ENCODE data around the gene NEDD8.

DNA sequence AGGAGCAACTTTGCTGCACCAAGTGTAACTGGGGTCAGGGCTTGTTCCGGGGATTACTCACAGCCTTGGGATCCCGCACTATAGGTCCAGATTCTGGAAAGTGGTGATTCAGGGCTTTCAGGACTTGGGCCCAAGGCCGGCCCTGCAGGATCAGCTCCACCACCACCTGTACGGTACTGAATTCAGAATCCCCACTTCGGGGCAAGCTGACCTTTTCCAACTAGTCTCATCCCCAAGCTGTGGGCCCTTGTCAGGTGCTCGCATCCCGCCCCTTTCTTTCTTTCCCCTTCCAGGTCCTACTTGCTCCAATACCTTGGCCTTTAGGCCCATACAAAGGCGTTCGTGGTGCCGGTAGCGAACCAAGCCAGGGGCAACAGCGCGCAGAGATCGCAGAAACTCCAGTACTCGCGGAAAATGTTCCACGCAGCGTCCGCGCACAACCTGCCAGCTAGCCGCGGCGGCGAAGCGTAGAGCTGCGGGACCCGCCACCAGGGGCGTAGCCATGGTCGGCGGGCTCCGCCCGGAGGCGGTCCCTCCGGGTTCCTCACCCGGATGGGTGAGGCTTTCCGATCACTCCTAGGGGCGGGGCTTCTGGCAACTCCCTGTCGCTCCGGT lies 9.8 kb upstream of the NEDD8 start:
- TF ChIP-seq, protein P1, sequence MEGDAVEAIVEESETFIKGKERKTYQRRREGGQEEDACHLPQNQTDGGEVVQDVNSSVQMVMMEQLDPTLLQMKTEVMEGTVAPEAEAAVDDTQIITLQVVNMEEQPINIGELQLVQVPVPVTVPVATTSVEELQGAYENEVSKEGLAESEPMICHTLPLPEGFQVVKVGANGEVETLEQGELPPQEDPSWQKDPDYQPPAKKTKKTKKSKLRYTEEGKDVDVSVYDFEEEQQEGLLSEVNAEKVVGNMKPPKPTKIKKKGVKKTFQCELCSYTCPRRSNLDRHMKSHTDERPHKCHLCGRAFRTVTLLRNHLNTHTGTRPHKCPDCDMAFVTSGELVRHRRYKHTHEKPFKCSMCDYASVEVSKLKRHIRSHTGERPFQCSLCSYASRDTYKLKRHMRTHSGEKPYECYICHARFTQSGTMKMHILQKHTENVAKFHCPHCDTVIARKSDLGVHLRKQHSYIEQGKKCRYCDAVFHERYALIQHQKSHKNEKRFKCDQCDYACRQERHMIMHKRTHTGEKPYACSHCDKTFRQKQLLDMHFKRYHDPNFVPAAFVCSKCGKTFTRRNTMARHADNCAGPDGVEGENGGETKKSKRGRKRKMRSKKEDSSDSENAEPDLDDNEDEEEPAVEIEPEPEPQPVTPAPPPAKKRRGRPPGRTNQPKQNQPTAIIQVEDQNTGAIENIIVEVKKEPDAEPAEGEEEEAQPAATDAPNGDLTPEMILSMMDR (conservative IDR thresholded peaks at IDR 0.05; ENCODE audit: low read length), result peak; percentile 32; the same call in 1 of the 2 replicates
- TF ChIP-seq EZH2phosphoT487 (IDR thresholded peaks at IDR 0.05; ENCODE audit: borderline replicate concordance), result no peak
